ENCODE results near the gene PLLP. TPM values are rescaled to one million over a fixed set of nuclear protein-coding genes. Genes with fewer than 3 reads are reported as not detected.

The PLLP gene
- total and polyA plus RNA-seq, 2 donors (not counting 1 experiment from before 2014, with no cell fraction given), result 0.15 TPM; not detected in 1

GRCh38 chr16:57245472-57246113 is 38.9 kb downstream of the PLLP start:
- peak overlapping the region; percentile 90 for H3K4me2 ChIP-seq (replicated peaks; ENCODE audit: low read depth, low read length, poor library complexity, severe bottlenecking)
- CTCF ChIA-PET, result interaction anchor here (0.5 to 0.9 kb wide), 2 partner anchors 9 to 229 kb away, joined by 3 read pairs; no protein-coding TSS in a partner anchor
- no peaks in the 10 kb centered on the region for H3K27me3 ChIP-seq (replicated peaks in 1 of 4; ENCODE audit: control extremely low read depth in 1 of 4, control insufficient read depth in 3 of 4, insufficient read depth in 4 of 4, low read length in 3 of 4)
- H3K9me3 ChIP-seq (ENCODE audit: control extremely low read depth in 1 of 3, control insufficient read depth in 2 of 3, insufficient read depth in 1 of 3, low read length in 2 of 3), result no peaks in the 10 kb centered on the region
- peak overlapping the region; percentile 99 for H3K4me3 Mint-ChIP-seq
- intact Hi-C loops (cut with micrococcal nuclease), result loop anchor here (1.0 to 10.0 kb wide), 6 partner anchors 55 to 759 kb away; partner anchors contain the start of genes HERPUD1, MT2A, POLR2C and PSME3IP1
- peaks cover 24 to 30% of the 10 kb centered on the region in 2 donors for H3K4me1 ChIP-seq (ENCODE audit: control insufficient read depth in 2 of 2, insufficient read depth in 2 of 2, low read length in 2 of 2)
- H4K20me1 ChIP-seq (ENCODE audit: control insufficient read depth, insufficient read depth, low read length, poor library complexity, severe bottlenecking), result no peaks in the 10 kb centered on the region
- H2AFZ ChIP-seq (ENCODE audit: insufficient read depth, low read depth, low read length, poor library complexity, severe bottlenecking), result peak overlapping the region; percentile 86
- H3K27ac Mint-ChIP-seq, result peak overlapping the region; percentile 42
- H3K9ac ChIP-seq (ENCODE audit: low read length), result peak overlapping the region; percentile 80
- peaks cover 7% of the 10 kb centered on the region for H3K79me2 ChIP-seq (ENCODE audit: control insufficient read depth, insufficient read depth, low read length)
- no peaks in the 10 kb centered on the region for H3K27me3 Mint-ChIP-seq
- H3K36me3 ChIP-seq (replicated peaks in 1 of 2; ENCODE audit: control extremely low read depth in 1 of 2, control insufficient read depth in 1 of 2, extremely low read depth in 1 of 2, insufficient read depth in 2 of 2, low read length in 1 of 2), result peaks cover 4 to 21% of the 10 kb centered on the region in 2 experiments
- DNase-seq (no peak), ATAC-seq (ENCODE audit: low read depth) (no peak)
- peaks cover 31% of the 10 kb centered on the region for H3K4me1 Mint-ChIP-seq
- peak overlapping the region; percentile 38 to 85 (median 79) for H3K4me3 ChIP-seq (ENCODE audit: control extremely low read depth in 1 of 5, extremely low read depth in 1 of 5, insufficient read depth in 1 of 5, low read depth in 2 of 5, low read length in 4 of 5)
- WGBS (ENCODE audit: insufficient coverage), result 1% methylated on average over 16 of the region's 28 CpGs
- no peaks in the 10 kb centered on the region for H3K9me3 Mint-ChIP-seq (ENCODE audit: insufficient read depth)
- POLR2A ChIA-PET, result interaction anchor here (0.7 to 1.3 kb wide), 6 partner anchors 10 to 201 kb away, joined by 3 to 6 read pairs (median 3); partner anchors contain the start of genes CIAPIN1, COQ9 and PSME3IP1
- no peak for TF ChIP-seq EZH2 (IDR thresholded peaks at IDR 0.05; ENCODE audit: borderline replicate concordance, insufficient read depth, low read depth, low read length, poor library complexity, severe bottlenecking)
- no peak for TF ChIP-seq CTCF (IDR thresholded peaks at IDR 0.05)
- H3K27ac ChIP-seq (ENCODE audit: low read length in 2 of 2), result peak overlapping the region; percentile 2 to 92
